IMR-90 (cell line): Measurements from ENCODE around the gene PPAN.

Source experiments
- BHLHE40 ChIP-seq: fragments of 150-350 bp; IDR thresholded peaks from 2 replicates; pipeline ENCODE4 v1.6.1; 2016; ENCODE audit warnings: mild to moderate bottlenecking, low read depth, low read length
- CEBPB ChIP-seq: IDR thresholded peaks from 2 replicates; pipeline ENCODE4 v1.6.1; 2012; ENCODE audit warnings: low read depth, low read length, improper control_type of control experiment
- CHD1 ChIP-seq: IDR thresholded peaks from 2 replicates; pipeline ENCODE4 v1.6.1; 2012; ENCODE audit warnings: low read depth, low read length, improper control_type of control experiment
- FOS ChIP-seq: fragments of 150-350 bp; IDR thresholded peaks from 2 replicates; pipeline ENCODE4 v1.6.1; 2016; ENCODE audit warnings: low read depth, low read length
- MAFK ChIP-seq: IDR thresholded peaks from 2 replicates; pipeline ENCODE4 v1.6.1; 2012; ENCODE audit warnings: low read depth, low read length, improper control_type of control experiment
- MAZ ChIP-seq: IDR thresholded peaks from 2 replicates; pipeline ENCODE4 v1.6.1; 2012; ENCODE audit warnings: low read depth, mild to moderate bottlenecking, low read length, improper control_type of control experiment, moderate library complexity, borderline replicate concordance
- MXI1 ChIP-seq: IDR thresholded peaks from 2 replicates; pipeline ENCODE4 v1.6.1; 2012; ENCODE audit warnings: low read depth, mild to moderate bottlenecking, low read length, moderate library complexity, borderline replicate concordance
- POLR2A ChIP-seq: IDR thresholded peaks from 2 replicates; pipeline ENCODE4 v1.6.1; 2012; ENCODE audit warnings: mild to moderate bottlenecking, low read depth, low read length
- RAD21 ChIP-seq: IDR thresholded peaks from 2 replicates; pipeline ENCODE4 v1.6.1; 2012; ENCODE audit warnings: low read length, improper control_type of control experiment
- RCOR1 ChIP-seq: IDR thresholded peaks from 2 replicates; pipeline ENCODE4 v1.6.1; 2012; ENCODE audit warnings: mild to moderate bottlenecking, low read length, improper control_type of control experiment; ENCODE audit not compliant: insufficient replicate concordance
- RFX5 ChIP-seq: IDR thresholded peaks from 2 replicates; pipeline ENCODE4 v1.8.0; 2012; ENCODE audit warnings: low read depth, mild to moderate bottlenecking, low read length, moderate library complexity
- TF ChIP-seq, protein P1 (sequence below): fragments of 150-350 bp; IDR thresholded peaks from 2 replicates; pipeline ENCODE4 v1.6.1; 2016; ENCODE audit warnings: low read depth, mild to moderate bottlenecking, low read length, moderate library complexity, borderline replicate concordance
- TF ChIP-seq, protein P2 (sequence below): conservative IDR thresholded peaks from 2 replicates; pipeline ENCODE4 v1.5.1; 2012; ENCODE audit warnings: mild to moderate bottlenecking, low read depth, low read length, improper control_type of control experiment
- TF ChIP-seq, protein P3 (sequence below): fragments of 150-350 bp; IDR thresholded peaks from 2 replicates; pipeline ENCODE4 v1.6.1; 2017; ENCODE audit warnings: mild to moderate bottlenecking, antibody characterized with exemption, low read length, low read depth

- TF ChIP-seq, protein P1, sequence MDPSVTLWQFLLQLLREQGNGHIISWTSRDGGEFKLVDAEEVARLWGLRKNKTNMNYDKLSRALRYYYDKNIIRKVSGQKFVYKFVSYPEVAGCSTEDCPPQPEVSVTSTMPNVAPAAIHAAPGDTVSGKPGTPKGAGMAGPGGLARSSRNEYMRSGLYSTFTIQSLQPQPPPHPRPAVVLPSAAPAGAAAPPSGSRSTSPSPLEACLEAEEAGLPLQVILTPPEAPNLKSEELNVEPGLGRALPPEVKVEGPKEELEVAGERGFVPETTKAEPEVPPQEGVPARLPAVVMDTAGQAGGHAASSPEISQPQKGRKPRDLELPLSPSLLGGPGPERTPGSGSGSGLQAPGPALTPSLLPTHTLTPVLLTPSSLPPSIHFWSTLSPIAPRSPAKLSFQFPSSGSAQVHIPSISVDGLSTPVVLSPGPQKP, result no peak
- TF ChIP-seq, protein P2, sequence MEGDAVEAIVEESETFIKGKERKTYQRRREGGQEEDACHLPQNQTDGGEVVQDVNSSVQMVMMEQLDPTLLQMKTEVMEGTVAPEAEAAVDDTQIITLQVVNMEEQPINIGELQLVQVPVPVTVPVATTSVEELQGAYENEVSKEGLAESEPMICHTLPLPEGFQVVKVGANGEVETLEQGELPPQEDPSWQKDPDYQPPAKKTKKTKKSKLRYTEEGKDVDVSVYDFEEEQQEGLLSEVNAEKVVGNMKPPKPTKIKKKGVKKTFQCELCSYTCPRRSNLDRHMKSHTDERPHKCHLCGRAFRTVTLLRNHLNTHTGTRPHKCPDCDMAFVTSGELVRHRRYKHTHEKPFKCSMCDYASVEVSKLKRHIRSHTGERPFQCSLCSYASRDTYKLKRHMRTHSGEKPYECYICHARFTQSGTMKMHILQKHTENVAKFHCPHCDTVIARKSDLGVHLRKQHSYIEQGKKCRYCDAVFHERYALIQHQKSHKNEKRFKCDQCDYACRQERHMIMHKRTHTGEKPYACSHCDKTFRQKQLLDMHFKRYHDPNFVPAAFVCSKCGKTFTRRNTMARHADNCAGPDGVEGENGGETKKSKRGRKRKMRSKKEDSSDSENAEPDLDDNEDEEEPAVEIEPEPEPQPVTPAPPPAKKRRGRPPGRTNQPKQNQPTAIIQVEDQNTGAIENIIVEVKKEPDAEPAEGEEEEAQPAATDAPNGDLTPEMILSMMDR, result no peak
- TF ChIP-seq FOS (no peak), MAZ (no peak), MAFK (no peak), RAD21 (no peak), POLR2A (no peak), RFX5 (no peak), MXI1 (no peak), RCOR1 (no peak), BHLHE40 (no peak), CEBPB (no peak), CHD1 (no peak)
- TF ChIP-seq, protein P3, sequence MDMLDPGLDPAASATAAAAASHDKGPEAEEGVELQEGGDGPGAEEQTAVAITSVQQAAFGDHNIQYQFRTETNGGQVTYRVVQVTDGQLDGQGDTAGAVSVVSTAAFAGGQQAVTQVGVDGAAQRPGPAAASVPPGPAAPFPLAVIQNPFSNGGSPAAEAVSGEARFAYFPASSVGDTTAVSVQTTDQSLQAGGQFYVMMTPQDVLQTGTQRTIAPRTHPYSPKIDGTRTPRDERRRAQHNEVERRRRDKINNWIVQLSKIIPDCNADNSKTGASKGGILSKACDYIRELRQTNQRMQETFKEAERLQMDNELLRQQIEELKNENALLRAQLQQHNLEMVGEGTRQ, result no peak
Measured at GRCh38 chr19:10110076-10110971, 4.2 kb downstream of the PPAN start.
